ENCODE data around the gene S100A7A.

GRCh38 chr1:153403421-153404085 lies 12.8 kb upstream of the S100A7A start:
- TF ChIP-seq POLR2A (IDR thresholded peaks at IDR 0.05) (no peak), CTCF (IDR thresholded peaks at IDR 0.05) (no peak)

Measured in ovary (tissue), 3 donors.